MM.1S (cell line): ENCODE results near the gene PTPN3.
A peak's percentile ranks its signal among the peaks of the same experiment; 100 is the strongest.

Experiments used
- DNase-seq: peaks from one replicate; pipeline ENCODE4 v3.0.0-alpha.2; 2015
- H2AFZ ChIP-seq: fragments of 300-600 bp; sonication (generic); 2 replicates; pipeline ENCODE4 v1.6.0; 2016; ENCODE audit warnings: antibody characterized with exemption, low read length
- H3F3A ChIP-seq: fragments of 300-600 bp; sonication (generic); 2 replicates; pipeline ENCODE4 v1.6.1; 2016; ENCODE audit warnings: mild to moderate bottlenecking, antibody characterized with exemption, low read length, moderate library complexity, mixed read lengths; ENCODE audit not compliant: insufficient read depth
- H3K27ac ChIP-seq: fragments of 300-600 bp; sonication (generic); 2 replicates; pipeline ENCODE4 v1.5.1; 2016; ENCODE audit warnings: mild to moderate bottlenecking, low read length
- H3K27me3 ChIP-seq: fragments of 300-600 bp; sonication (generic); replicated peaks from 2 replicates; pipeline ENCODE4 v1.6.0; 2016; ENCODE audit warnings: low read length; ENCODE audit not compliant: insufficient read depth
- H3K36me3 ChIP-seq: fragments of 300-600 bp; sonication (generic); replicated peaks from 2 replicates; pipeline ENCODE4 v1.6.1; 2016; ENCODE audit warnings: mild to moderate bottlenecking, low read length, mixed read lengths; ENCODE audit not compliant: insufficient read depth
- H3K4me1 ChIP-seq: fragments of 300-600 bp; sonication (generic); 2 replicates; pipeline ENCODE4 v1.6.1; 2016; ENCODE audit warnings: low read length, mixed read lengths
- H3K4me2 ChIP-seq: fragments of 300-600 bp; sonication (generic); 2 replicates; pipeline ENCODE4 v1.6.0; 2016; ENCODE audit warnings: low read depth, low read length
- H3K4me3 ChIP-seq: fragments of 300-600 bp; sonication (generic); 2 replicates; pipeline ENCODE4 v1.5.1; 2016; ENCODE audit warnings: low read length, mixed read lengths
- H3K79me2 ChIP-seq: fragments of 300-600 bp; sonication (generic); 2 replicates; pipeline ENCODE4 v1.6.1; 2016; ENCODE audit warnings: mixed run types, low read length, mixed read lengths
- H3K9ac ChIP-seq: fragments of 300-600 bp; sonication (generic); 2 replicates; pipeline ENCODE4 v1.6.1; 2016; ENCODE audit warnings: low read length, mixed read lengths
- H3K9me2 ChIP-seq: fragments of 300-600 bp; sonication (generic); replicated peaks from 2 replicates; pipeline ENCODE4 v1.6.1; 2016; ENCODE audit warnings: mild to moderate bottlenecking, low read length, mixed read lengths; ENCODE audit not compliant: insufficient read depth
- H3K9me3 ChIP-seq: fragments of 300-600 bp; sonication (generic); replicated peaks from 2 replicates; pipeline ENCODE4 v1.6.1; 2016; ENCODE audit warnings: mild to moderate bottlenecking, low read length, mixed read lengths; ENCODE audit not compliant: insufficient read depth
- H4K20me1 ChIP-seq: fragments of 300-600 bp; sonication (generic); 2 replicates; pipeline ENCODE4 v1.6.1; 2016; ENCODE audit warnings: mild to moderate bottlenecking, low read length, moderate library complexity, mixed read lengths; ENCODE audit not compliant: insufficient read depth
- EZH2 ChIP-seq: fragments of 300-600 bp; sonication (generic); optimal IDR thresholded peaks from 2 replicates; pipeline ENCODE3; 2017; ENCODE audit warnings: low read depth, mild to moderate bottlenecking, antibody characterized with exemption, low read length, mixed read lengths
- EZH2phosphoT487 ChIP-seq: fragments of 300-600 bp; sonication (generic); IDR thresholded peaks from 2 replicates; pipeline ENCODE4 v1.6.1; 2018; ENCODE audit warnings: antibody characterized with exemption, low read length
- TF ChIP-seq, protein P1 (sequence below): fragments of 300-600 bp; sonication (generic); IDR thresholded peaks from 2 replicates; pipeline ENCODE4 v1.5.1; 2016; ENCODE audit warnings: antibody characterized with exemption, low read length, mixed read lengths

PTPN3 gene

GRCh38 chr9:109469646-109470358 lies 28.3 kb downstream of the PTPN3 start:
- no peak overlapping the region for H3K4me2 ChIP-seq
- H4K20me1 ChIP-seq: no peaks in the 10 kb centered on the region
- H3K36me3 ChIP-seq: no peaks in the 10 kb centered on the region
- H3K79me2 ChIP-seq: no peaks in the 10 kb centered on the region
- H3K27ac ChIP-seq: no peak overlapping the region
- H3K27me3 ChIP-seq: no peaks in the 10 kb centered on the region
- no peak overlapping the region for H3K9ac ChIP-seq
- no peaks in the 10 kb centered on the region for H3F3A ChIP-seq
- H3K4me1 ChIP-seq: peaks cover 18% of the 10 kb centered on the region
- H3K9me2 ChIP-seq: no peaks in the 10 kb centered on the region
- H3K9me3 ChIP-seq: no peaks in the 10 kb centered on the region
- H3K4me3 ChIP-seq: no peak overlapping the region
- peak; percentile 74 for DNase-seq
- no peak for TF ChIP-seq EZH2phosphoT487
- no peak for TF ChIP-seq EZH2
- TF ChIP-seq, protein P1, sequence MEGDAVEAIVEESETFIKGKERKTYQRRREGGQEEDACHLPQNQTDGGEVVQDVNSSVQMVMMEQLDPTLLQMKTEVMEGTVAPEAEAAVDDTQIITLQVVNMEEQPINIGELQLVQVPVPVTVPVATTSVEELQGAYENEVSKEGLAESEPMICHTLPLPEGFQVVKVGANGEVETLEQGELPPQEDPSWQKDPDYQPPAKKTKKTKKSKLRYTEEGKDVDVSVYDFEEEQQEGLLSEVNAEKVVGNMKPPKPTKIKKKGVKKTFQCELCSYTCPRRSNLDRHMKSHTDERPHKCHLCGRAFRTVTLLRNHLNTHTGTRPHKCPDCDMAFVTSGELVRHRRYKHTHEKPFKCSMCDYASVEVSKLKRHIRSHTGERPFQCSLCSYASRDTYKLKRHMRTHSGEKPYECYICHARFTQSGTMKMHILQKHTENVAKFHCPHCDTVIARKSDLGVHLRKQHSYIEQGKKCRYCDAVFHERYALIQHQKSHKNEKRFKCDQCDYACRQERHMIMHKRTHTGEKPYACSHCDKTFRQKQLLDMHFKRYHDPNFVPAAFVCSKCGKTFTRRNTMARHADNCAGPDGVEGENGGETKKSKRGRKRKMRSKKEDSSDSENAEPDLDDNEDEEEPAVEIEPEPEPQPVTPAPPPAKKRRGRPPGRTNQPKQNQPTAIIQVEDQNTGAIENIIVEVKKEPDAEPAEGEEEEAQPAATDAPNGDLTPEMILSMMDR: peak; percentile 94
- H2AFZ ChIP-seq: no peak overlapping the region

DNA sequence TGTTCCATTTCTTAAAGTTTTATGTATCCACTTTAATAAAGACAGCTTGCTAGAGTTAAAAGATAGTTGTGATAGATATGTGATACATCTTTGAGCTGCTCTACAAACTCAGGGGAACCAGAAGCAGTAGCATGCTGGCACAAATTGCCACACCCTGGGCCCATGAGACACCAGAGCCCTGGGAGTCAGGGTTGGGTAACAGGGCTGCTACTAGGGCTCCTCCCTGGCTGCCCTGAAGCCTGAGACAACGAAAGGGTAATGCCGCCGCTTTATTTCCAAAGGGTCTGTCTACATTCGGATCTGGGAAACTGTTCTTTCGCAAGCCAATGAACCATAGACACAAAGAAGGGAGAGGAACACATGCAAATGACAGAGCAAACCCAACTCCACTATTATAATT lies 29.2 kb downstream of the PTPN3 start:
- no peaks in the 10 kb centered on the region for H3K27me3 ChIP-seq
- H3K36me3 ChIP-seq: no peaks in the 10 kb centered on the region
- H3K9me2 ChIP-seq: no peaks in the 10 kb centered on the region
- no peaks in the 10 kb centered on the region for H3F3A ChIP-seq
- no peak overlapping the region for H3K4me2 ChIP-seq
- no peak overlapping the region for H3K9ac ChIP-seq
- no peaks in the 10 kb centered on the region for H3K79me2 ChIP-seq
- H2AFZ ChIP-seq: no peak overlapping the region
- no peak overlapping the region for H3K4me3 ChIP-seq
- no peak overlapping the region for H3K27ac ChIP-seq
- H3K4me1 ChIP-seq: peaks cover 13% of the 10 kb centered on the region
- no peaks in the 10 kb centered on the region for H4K20me1 ChIP-seq
- DNase-seq: no peak
- TF ChIP-seq EZH2phosphoT487 (no peak), EZH2 (no peak)
- TF ChIP-seq, protein P1: no peak
- H3K9me3 ChIP-seq: no peaks in the 10 kb centered on the region

- Histone ChIP-seq H3K36me3 (no peaks in the 10 kb centered on the region), H3K27me3 (no peaks in the 10 kb centered on the region), H3K9ac (no peak overlapping the region), H3K27ac (no peak overlapping the region), H3K9me2 (no peaks in the 10 kb centered on the region), H3K4me1 (peaks cover 5% of the 10 kb centered on the region; the same call in 1 of the 2 replicates), H3K79me2 (no peaks in the 10 kb centered on the region), H3K4me2 (no peak overlapping the region), H3K9me3 (no peaks in the 10 kb centered on the region), H3K4me3 (no peak overlapping the region), H3F3A (no peaks in the 10 kb centered on the region), H4K20me1 (no peaks in the 10 kb centered on the region), H2AFZ (no peak overlapping the region)
- peak; percentile 16 for DNase-seq
- no peak for TF ChIP-seq EZH2
- TF ChIP-seq, protein P1: no peak
- TF ChIP-seq EZH2phosphoT487: no peak
These were observed 30.2 kb downstream of the PTPN3 start for GRCh38 chr9:109467936-109468335.
